GM21786 (cell line): Measurements from ENCODE around the gene ZFP1.

Experiments
- ATAC-seq: cut with Tn5 transposase; IDR thresholded peaks from one replicate; pipeline ENCODE4 v1.9.1; 2021; ENCODE audit not compliant: unreplicated experiment

The ZFP1 gene

GRCh38 chr16:75148311-75149195, at the start of gene ZFP1:
ZFP1 (plus strand) TSS chr16:75148524; CDS start chr16:75152952, 4,428 bp downstream.
- peak; percentile 87 for ATAC-seq

DNA sequence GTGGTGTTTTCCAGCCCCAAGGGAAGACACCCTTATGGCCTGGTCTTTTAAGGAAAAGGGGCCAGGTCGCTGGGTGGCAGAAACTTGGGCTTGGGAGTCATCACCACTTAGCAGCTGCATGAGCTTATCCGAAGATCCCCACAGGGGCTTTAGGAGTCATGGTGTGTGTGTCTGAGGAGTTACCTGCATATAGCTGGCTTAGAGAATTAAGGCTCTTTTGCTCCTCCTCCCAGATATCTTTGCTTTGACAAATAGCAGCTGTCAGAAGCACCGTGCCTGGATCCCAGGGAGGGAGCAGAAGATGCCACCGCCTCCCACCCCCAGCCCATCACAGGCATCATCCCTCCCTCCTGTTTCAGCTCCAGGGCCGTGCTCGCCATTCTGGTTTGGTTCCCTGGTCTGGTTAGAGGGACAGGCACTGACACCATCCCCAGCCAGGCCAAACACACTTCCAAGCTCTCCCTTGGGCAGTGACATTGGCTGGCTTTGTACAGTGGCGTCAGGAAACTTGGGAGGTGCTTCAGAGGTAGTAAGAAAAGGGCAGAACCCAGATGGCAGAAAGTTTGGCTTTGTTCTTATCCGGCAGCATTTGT, 49.2 kb upstream of the ZFP1 start:
- ATAC-seq, result no peak

- ATAC-seq, result peak; percentile 64
Observed at GRCh38 chr16:75099738-75100602, 48.4 kb upstream of the ZFP1 start.

DNA sequence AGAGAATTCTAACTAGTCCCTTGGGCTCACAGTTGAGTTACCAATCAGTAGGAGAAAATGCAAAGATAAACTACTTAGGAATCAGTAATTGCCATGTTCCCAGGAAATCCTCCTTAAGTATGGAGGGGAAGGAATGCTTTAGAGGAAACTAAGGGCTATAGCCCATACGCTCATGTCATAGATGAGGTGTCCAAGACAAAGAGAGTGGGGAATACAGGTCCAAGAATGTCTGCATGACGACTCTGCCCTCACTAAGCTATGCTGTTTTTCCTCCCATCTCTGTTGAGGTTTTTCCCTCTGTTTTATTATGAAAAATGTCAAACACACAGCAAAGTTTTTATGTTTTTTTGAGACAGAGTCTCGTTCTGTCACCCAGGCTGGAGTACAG, 47.7 kb upstream of the ZFP1 start:
- no peak for ATAC-seq

GRCh38 chr16:75101635-75102034, 46.7 kb upstream of the ZFP1 start:
- ATAC-seq, result no peak

- no peak for ATAC-seq
Observed at GRCh38 chr16:75102595-75102994, 45.7 kb upstream of the ZFP1 start.

DNA sequence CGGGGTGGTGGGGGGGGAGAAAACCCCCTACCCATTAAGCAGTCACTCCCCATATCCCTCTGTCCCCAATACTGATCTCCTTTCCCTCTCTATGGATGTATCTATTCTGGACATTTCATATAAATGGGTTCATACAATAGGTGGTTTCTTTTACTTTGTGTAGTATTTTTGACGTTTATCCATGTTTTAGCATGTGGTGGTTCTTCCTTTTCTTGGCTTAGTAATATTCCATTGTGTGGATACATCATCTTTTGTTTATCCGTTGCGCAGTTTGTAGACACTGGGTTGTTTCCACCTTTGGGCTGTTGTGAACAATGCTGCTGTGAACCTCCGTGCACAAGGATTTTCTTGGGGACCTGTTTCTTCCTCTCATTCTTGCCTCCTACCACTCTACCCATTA, 44.3 kb upstream of the ZFP1 start:
- no peak for ATAC-seq

DNA sequence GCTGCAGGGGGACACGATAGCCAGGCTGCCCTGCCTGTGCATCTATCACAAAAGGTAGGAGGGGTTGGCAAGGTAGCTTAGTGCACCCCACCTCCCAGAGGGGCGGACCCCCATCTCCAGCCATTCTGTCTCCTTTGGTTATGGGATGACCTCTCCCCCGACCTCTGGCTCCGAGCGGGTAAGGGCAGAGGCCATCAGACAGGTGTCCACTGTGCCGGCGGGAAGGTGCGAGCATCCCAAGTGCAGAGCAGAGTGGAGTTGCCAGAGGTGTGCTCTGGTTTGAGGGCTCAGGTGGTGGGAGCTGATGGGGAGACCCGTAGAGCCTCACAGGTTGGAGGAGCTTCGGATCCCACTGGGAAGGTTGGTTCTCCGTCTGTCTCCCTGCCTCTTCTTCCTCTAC, 43.5 kb upstream of the ZFP1 start:
- ATAC-seq, result no peak

- ATAC-seq, result no peak
Observed at GRCh38 chr16:75105306-75106061, 42.8 kb upstream of the ZFP1 start.

DNA sequence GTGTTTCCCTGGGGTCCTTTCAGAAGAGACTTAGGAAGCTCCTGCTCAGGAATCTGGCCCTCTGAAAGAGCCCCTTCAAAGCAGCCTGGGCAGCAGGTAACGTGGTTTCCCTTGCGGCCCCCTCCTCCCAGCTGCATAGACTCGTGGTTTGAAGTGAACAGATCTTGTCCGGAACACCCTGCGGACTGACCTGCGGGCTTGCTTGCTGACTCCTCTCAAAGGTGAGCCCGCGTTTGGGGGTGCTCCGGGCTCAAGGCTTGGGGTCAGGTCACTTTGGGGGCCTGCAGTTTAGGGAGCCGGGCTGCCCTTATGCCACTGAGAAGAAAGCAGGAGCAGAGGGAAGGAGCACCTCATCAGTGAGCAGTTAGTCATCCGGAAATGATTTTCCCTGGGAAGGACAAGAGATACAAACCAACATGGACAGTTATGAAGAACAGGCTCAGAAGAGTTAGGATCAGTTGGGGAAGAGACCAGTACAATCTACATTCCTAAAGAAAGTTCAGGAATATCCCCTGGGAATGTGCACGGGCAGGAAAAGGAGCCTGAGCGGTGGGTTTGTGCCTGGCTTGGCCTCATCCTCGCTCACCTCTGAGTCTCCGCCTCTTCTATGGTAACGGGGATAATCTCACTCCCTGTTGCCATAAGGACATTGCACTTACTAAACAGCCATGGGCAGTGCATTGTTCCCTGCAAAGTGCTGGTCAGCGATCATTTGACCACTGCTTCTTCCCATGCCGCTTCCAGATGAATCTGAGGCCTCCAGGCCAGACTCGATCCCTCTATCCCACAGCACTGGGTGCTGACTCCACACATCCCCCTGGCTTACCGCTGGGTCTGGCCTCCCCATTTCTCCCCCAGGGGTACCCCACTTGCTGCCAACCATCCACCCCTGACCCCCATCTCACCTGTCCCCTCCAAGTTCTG, 41.7 kb upstream of the ZFP1 start:
- no peak for ATAC-seq

DNA sequence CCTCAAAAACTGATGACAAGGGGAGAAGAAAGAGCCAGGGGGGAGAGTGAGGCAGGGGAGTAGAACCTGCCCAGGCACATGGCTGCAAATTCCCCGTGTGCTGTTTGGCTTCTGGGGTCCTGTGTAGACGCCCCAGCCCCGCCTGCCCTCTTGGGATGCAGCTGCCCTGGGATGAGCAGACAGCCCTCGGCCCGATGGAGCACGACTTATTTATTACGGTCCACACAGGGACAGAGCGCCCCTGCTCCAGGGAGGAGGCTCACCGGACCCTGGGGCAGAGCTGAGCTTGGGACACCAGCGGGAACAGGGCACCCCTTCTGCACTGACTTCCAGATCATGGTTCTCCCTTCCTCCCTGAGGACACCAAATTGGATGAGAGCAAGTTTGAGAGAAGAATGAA, 40.8 kb upstream of the ZFP1 start:
- no peak for ATAC-seq

DNA sequence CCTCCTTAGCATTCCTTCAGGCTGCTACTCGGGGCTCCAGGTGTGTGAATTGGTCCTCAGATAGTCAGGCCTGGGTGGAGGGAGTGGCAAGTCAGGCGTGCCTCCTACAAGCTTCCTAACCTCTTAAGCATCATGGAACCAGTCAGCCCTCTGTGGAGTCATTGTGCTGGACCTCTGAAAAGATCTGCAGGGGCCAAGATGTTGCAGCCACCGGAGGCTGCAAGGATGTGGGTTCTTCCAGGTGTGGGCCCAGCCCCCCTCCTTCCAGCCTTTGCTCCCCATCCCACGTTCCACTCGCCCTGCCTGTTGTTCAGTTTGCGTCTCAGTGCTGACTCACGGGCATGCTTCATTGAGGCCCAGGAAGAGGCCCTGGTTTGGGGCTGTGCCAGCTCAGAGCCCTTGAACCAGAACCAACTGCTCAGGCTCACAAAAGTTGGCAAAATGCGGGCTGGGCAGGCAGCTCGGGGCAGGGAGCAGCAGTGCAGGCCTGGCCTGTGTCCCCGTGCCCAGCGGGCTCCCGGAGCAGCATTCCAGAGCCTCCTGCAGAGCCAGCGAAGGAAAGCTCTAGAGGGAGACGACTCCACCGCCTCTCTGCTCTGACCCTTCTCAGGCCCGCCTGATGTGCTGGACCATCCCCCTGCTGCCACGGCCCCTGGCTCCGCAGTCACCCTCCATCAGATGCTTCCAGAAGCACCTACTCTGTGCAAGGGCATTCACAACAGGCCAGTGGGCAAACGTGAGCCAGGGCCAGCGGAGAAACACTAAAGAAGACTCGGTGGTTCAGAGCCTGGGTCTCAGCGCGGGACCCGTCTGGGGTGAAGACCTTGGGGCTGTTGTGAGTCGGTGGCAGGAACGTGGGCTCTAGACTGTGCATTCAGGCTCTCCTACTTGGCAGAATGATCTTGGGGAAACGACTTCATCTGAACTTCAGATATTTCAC, 39.3 kb upstream of the ZFP1 start:
- ATAC-seq, result peak; percentile 40

- no peak for ATAC-seq
Observed at GRCh38 chr16:75109732-75110243, 38.5 kb upstream of the ZFP1 start.

DNA sequence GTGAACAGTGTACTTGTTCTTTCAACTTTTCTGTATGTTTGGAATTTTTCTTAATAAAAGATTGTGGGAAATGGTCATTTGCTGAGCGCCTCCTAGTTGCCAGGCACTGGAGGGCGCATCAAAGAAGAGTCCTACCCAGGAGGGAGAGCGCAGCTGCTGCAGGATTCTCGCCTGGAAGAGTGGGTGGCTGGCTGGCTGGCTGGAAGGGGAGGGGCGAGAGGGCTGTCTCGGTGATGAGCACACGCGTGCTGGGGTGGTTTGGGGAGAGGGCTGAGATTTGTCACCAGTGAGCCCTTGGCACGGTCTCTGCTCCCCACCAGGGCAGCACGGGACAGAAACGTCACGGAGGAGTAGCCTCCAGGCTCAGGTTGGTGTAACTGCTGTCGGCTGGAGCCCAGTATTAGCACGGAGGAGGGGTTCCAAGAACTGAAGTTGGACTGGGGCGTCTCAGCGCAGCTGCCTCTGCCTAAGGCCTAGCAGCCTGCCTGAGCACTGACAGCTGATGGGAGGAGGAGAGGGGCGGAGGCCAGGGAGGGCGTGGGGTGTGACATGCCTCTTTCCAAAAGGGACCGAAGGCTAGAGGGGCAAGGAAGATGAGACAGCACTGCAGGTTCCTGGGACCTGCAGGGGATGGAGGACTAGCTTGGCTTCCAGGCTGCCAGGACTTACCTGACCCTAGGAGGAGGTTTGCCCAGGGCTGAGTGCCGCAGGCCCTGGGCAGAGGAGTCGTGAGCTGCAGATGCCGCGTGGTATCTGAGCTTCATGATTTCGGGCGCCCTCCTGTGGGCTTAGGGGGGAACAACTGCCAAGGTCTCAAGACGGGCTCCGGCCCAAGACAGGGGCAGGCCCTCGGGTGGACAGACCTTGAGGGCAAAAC, 37.4 kb upstream of the ZFP1 start:
- ATAC-seq, result peak; percentile 58

GRCh38 chr16:75111514-75111940, 36.8 kb upstream of the ZFP1 start:
- no peak for ATAC-seq

DNA sequence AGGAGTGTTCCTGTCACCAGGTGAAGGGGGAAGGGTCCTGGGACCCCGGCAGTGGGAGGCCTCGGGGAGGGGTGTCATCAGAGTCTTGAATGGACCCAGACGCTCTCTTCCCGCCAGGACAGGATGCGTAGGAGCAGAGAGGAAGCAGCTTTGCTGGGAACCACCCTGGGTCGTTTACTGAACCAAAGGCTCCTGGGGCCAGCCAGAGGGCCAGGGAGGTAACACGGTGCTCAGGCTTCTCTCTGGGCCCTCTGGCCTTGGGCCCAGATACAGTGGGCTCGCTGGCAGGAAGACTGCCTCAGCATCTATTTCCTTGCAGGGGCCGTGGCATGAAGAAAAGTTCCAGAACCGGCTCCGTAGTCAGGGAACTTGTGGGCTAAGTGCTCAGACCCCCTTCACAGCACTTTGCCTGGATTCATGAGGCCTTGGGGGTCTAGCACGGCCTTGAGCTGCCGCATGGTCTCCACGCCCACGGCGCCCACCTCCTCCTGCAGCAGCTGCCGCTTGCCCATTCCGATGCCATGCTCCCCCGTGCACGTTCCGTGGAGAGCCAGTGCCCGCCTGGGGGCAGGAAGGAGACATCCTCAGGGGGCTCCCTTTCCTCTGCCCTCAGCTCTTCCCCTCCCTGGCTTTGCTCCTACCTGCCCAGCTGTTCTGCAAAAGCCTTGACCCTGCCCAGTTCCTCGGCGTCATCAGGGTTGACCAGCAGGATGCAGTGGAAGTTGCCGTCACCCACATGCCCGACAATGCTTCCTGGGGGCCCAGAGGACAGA, 36.2 kb upstream of the ZFP1 start:
- no peak for ATAC-seq
